Activated naive CD4-positive, alpha-beta T cell treated with anti-CD3 and anti-CD28 coated beads, Interleukin-2, amount 50 U/mL, for 24 hours (primary cell): ENCODE results near the gene ARNT2.

ENCODE experiments used
- H3K27ac Mint-ChIP-seq: one replicate; pipeline ENCODE4 v1.8.0; 2021; ENCODE audit warnings: mild to moderate bottlenecking, mixed read lengths
- H3K27me3 Mint-ChIP-seq: one replicate; pipeline ENCODE4 v1.8.0; 2021; ENCODE audit warnings: mixed read lengths
- H3K36me3 Mint-ChIP-seq: one replicate; pipeline ENCODE4 v1.8.0; 2021; ENCODE audit warnings: mixed read lengths
- H3K4me1 Mint-ChIP-seq: one replicate; pipeline ENCODE4 v1.8.0; 2021; ENCODE audit warnings: mixed read lengths
- H3K4me3 Mint-ChIP-seq: one replicate; pipeline ENCODE4 v1.8.0; 2021; ENCODE audit warnings: mild to moderate bottlenecking, mixed read lengths
- H3K9me3 Mint-ChIP-seq: one replicate; pipeline ENCODE4 v1.8.0; 2021; ENCODE audit warnings: mixed read lengths

Gene ARNT2

DNA sequence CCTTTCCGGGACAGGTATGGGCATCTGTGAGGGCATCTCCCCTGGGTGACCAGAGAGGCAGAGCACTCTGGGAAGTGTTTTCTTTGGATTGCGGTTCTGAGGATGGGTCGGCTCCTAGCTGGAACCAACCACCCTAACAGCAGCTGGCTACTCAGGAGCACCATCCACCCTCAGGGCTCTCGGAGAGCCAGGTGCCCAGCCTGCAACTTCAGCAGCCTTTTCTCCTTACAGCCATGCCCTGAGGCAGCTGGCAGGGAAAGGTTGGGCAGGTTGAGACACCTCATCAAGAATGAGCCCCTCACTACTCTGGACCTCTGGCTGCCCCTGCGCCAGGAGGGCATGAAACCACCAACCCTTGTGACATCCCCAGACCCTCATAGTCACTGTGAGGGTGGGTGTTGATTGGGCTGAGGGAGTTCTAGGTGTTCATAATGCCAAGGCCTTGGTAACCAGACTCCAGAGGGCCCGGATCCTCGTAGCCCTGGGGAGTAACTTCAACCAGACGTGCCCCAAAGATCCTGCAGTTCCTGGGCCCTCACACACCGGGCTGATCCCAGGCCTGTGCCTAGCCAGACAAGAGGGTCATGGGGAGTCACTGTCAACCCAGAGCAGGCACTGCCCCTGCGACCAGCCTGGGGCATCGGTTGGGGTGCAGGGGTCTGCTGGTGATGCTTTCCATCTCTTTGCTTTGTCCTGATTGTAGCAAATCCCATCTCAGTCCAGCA, 176.5 kb downstream of the ARNT2 start:
- Mint-ChIP-seq H3K4me3 (no peak overlapping the region), H3K27ac (no peak overlapping the region), H3K36me3 (no peaks in the 10 kb centered on the region), H3K27me3 (peaks cover 2% of the 10 kb centered on the region), H3K4me1 (no peaks in the 10 kb centered on the region), H3K9me3 (no peaks in the 10 kb centered on the region)

DNA sequence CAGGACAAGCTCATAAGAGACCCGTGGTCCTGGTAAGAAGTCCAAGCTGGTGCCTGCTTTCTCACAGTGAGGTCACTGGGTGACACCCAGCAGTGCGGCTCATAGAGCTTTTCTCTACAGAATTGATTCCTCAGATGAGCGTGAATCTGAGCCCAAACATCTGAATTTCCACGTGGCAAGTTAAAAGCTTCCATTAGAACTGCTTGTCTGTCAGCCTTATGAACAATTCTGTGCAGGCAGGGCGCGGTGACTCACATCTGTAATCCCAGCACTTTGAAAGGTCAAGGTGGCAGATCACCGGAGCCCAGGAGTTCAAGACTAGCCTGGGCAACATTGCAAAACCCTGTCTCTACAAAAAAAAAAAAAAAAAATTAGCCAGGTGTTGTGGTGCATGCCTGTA, 177.8 kb downstream of the ARNT2 start:
- Mint-ChIP-seq H3K36me3 (no peaks in the 10 kb centered on the region), H3K27me3 (peaks cover 2% of the 10 kb centered on the region), H3K4me3 (no peak overlapping the region), H3K4me1 (no peaks in the 10 kb centered on the region), H3K27ac (no peak overlapping the region), H3K9me3 (no peaks in the 10 kb centered on the region)

DNA sequence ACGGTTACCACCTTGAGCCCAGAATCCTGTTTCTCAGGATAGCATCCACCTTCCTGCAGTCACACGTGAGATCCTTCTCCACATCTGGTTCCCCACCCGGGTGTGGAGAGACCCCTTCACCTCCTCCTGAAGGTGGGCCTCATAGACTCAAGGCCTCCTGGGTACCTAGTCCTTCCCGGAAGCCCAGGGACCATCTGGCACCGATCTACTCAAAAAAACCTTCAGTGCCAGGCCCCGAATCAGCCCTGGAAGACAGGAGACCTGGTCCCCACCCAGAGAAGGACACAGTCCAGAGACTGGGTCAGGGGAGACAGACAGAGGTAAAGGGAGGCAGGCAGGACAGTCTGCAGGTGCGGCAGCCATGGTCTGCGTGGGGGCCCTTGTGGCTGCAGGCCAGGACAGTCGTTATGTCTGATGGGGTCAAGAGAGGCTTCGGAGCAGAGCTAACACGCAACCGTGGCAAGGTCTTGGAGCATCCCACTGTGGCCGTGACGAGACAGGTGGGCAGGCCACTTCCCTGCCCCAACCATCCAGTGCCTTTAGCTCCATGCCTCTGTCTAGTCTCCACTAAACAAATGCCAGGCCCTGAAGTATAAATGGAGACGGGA, 178.7 kb downstream of the ARNT2 start:
- Mint-ChIP-seq H3K9me3 (no peaks in the 10 kb centered on the region), H3K4me1 (no peaks in the 10 kb centered on the region), H3K36me3 (no peaks in the 10 kb centered on the region), H3K4me3 (no peak overlapping the region), H3K27me3 (no peaks in the 10 kb centered on the region), H3K27ac (no peak overlapping the region)

DNA sequence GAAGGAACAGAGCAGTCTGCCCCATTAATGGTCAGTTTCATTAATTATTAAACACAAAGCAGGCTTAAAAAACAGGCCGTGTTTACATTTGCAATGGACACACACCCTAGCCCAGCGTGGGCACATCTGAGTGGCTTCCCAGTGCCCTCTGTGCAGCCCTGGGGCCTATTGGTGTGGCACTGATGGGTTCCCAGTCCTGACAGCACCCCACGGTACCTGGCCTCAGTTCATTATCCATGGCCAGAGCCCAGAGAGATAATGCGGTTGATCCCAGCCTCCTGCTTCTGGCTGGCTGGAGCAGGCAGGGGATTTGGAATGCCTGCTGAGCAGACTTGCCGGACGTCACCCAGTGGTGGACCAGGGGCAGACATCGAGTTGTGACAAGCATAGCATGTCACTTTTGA, 180.4 kb downstream of the ARNT2 start:
- Mint-ChIP-seq H3K4me1 (no peaks in the 10 kb centered on the region), H3K27me3 (no peaks in the 10 kb centered on the region), H3K9me3 (no peaks in the 10 kb centered on the region)

DNA sequence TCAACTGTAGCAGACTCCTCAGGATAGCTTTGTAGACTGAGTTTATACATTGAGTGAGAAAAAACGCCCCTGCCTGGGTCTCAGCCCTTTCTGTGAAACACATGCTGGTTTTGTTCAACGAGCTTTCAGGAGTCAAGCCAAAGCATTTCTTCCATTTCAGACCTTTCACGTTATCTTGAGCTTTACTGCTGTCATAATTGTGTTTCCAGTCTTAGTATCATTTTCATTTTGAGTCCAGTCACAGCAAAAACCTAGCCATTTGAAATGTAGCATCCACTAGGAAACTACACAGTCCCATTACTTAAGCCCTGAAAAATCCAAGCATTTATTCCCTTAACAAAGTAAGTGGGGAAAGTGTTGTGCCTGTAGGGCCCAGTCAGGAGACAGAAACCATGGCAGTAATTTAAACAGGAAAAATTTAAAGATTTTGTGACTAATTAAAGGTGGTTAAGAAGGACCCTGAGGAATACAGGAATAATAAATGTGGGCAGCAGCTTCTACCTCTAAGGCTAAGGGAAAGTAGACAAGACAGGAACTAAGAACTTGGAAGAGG, 180.9 kb downstream of the ARNT2 start:
- no peaks in the 10 kb centered on the region for H3K9me3 Mint-ChIP-seq
- no peak overlapping the region for H3K4me3 Mint-ChIP-seq
- no peaks in the 10 kb centered on the region for H3K36me3 Mint-ChIP-seq
- no peaks in the 10 kb centered on the region for H3K4me1 Mint-ChIP-seq
- H3K27ac Mint-ChIP-seq, result no peak overlapping the region
- no peaks in the 10 kb centered on the region for H3K27me3 Mint-ChIP-seq

More for the DNA sequence above, 180.4 kb downstream of the ARNT2 start:
- Mint-ChIP-seq H3K36me3 (no peaks in the 10 kb centered on the region), H3K4me3 (no peak overlapping the region), H3K27ac (no peak overlapping the region)

DNA sequence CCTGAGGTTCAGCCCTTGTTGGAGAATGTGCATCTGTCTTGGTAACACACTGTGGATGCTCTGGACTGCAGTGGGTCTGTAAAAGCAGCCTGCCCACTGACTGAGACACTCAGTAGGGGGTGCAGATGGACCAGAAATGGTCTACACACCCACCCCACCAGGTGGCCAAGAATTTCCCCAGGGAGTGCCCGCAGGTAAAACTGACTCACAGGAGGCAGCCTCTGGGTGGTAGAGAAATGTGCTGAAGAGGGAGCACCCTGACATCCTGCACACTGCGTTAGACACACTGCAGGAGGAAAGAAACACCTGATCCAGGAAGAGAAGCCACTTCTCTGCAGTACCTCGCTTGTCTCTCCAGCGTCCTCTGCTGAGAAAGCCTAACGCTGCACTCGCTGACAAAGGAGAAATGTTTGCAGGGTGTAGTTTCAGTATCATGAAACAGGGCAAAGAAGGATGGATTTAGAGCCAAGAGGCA, 181.4 kb downstream of the ARNT2 start:
- H3K36me3 Mint-ChIP-seq, result no peaks in the 10 kb centered on the region
- no peak overlapping the region for H3K4me3 Mint-ChIP-seq
- no peaks in the 10 kb centered on the region for H3K4me1 Mint-ChIP-seq
- no peaks in the 10 kb centered on the region for H3K9me3 Mint-ChIP-seq
- no peaks in the 10 kb centered on the region for H3K27me3 Mint-ChIP-seq
- H3K27ac Mint-ChIP-seq, result no peak overlapping the region

DNA sequence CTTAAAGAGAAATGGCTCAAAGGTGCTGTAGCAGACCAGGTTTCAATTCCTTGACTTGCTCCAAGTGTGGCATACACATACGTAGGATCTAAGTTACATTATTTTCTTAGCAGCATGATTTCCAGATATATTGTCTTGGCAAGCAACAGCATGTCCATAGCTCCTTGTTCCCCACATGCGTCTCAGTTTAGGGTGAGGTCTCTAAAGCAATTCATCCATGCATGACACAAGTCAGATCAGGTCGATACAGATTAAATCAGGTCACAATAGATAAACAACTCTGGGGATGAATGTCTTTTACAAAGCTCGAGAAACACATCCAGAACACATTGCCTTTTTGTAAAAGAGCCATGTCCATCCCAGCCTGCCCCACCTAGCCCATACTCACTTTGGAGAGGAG, 182.0 kb downstream of the ARNT2 start:
- Mint-ChIP-seq H3K4me3 (no peak overlapping the region), H3K27me3 (no peaks in the 10 kb centered on the region), H3K27ac (no peak overlapping the region), H3K4me1 (no peaks in the 10 kb centered on the region), H3K36me3 (no peaks in the 10 kb centered on the region), H3K9me3 (no peaks in the 10 kb centered on the region)

DNA sequence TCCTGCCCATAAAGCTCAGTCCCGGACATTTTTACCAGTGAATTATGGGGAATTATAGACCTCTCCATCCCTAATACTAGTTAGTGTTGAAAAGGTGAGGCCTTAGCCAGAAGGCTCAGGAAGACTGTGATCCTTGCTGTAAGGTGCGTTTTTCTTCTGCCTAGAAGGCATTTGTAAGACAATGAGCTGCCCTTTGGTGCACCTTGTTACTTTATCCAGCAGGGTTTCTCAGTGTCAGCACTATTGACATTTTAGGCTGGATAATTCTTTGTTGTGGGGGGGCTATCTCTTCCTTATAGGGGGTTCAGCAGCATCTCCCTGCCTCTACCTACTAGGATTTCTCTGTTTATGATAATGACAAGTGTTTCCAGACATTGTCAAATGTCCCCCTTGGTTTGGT, 182.8 kb downstream of the ARNT2 start:
- Mint-ChIP-seq H3K27ac (no peak overlapping the region), H3K9me3 (no peaks in the 10 kb centered on the region), H3K4me3 (no peak overlapping the region), H3K4me1 (no peaks in the 10 kb centered on the region), H3K36me3 (no peaks in the 10 kb centered on the region), H3K27me3 (no peaks in the 10 kb centered on the region)

DNA sequence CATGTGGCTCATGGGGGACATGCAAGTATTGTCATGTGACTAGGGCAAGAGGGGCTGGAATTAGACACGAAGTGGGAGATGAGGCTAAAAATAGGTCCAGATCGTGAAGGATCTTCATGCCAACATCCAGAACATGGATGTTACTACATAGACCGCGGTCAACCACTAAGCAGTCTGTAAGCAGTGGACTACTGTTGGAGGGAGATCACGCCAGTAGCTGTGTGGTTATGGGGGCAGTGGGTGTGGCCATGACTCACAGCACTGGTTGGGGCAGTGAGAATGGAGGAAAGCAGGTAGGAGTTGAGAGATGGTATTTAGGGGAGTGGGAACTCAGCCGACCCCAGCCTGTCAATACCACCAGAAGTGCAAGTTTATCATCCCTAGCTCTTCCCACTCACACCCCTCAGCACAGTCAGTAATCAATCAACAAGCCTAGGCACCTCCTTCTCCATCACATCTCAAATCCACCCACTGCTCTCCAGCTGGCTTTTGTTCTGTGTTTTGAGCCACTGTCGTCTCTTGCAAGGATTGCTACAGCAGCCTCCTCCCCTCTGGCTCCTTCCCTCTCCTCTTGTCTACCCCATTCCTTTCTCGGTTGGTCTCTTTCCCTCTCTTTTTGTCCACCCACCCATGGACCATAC, 183.8 kb downstream of the ARNT2 start:
- no peak overlapping the region for H3K4me3 Mint-ChIP-seq
- H3K4me1 Mint-ChIP-seq, result no peaks in the 10 kb centered on the region
- H3K36me3 Mint-ChIP-seq, result no peaks in the 10 kb centered on the region
- no peaks in the 10 kb centered on the region for H3K27me3 Mint-ChIP-seq
- no peaks in the 10 kb centered on the region for H3K9me3 Mint-ChIP-seq
- H3K27ac Mint-ChIP-seq, result no peak overlapping the region

DNA sequence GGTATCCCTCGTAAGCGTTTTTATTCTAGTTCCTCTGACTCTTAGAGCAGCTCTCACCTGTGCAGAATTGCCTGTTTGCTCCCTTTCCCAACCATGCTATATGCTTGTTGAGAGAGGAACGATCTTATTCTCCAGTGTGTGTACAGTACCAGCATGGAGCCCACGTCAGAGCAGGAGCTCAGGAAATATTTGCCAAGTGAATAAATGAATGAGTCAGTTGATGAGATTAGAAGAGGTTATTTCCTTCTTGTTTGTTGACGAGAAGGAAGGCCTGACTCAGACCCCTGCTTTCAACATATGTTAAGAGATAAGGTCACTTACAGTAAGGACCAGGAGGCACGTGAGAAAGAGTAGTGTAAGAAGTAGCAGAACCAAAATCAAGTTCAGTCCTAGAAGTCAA, 184.6 kb downstream of the ARNT2 start:
- H3K27ac Mint-ChIP-seq, result no peak overlapping the region
- no peaks in the 10 kb centered on the region for H3K27me3 Mint-ChIP-seq
- no peaks in the 10 kb centered on the region for H3K4me1 Mint-ChIP-seq
- H3K36me3 Mint-ChIP-seq, result no peaks in the 10 kb centered on the region
- H3K9me3 Mint-ChIP-seq, result no peaks in the 10 kb centered on the region
- no peak overlapping the region for H3K4me3 Mint-ChIP-seq

DNA sequence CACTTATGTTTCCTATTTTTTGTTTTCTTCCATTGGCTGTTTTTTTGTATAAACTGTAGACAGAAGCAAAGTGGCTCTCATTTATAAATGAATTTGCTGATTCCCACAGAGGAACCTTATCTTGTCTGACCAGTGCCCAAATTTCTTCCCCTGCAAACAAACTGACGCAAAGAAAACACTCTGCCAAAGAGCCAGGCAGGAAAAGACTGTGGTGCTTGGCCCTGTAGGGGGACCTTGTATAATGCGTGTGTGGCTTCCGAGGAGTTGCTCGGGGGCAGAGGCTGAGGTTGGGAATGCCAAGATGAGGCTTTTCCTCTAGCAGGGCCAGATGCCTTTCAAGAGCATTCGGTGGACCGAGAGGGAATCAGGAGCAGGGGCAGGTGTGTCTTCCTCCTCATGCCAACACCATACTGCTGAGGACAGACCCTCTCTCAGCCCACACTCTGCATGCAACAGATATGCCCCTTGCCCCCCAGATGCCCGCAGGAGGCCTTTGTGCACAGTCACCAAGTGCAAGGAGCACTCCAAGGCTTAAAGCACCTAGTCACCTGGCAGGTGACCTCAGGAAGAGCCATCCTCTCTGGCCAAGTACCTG, 186.7 kb downstream of the ARNT2 start:
- no peak overlapping the region for H3K27ac Mint-ChIP-seq
- no peak overlapping the region for H3K4me3 Mint-ChIP-seq
- H3K9me3 Mint-ChIP-seq, result no peaks in the 10 kb centered on the region
- no peaks in the 10 kb centered on the region for H3K36me3 Mint-ChIP-seq
- H3K4me1 Mint-ChIP-seq, result no peaks in the 10 kb centered on the region
- no peaks in the 10 kb centered on the region for H3K27me3 Mint-ChIP-seq

DNA sequence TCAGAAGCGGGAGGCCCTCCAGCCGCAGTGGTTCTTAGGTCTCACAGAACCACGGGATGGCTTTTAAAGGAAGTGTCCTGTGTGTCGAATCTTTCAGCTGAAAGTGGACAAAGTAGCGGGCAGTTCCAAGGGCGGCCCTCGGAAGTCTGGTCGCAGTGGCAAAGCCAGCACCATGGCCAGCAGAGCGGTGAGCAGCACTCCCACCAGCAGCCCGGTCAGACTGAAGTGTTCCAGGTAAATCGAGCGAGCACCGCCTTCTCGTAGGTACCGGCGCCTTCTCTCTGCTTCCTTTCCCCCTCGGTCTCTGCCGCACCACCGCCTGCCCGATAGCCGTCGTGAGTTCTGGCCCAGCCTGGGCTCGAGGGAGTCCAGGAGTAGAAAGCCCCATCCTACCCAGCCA, 187.3 kb downstream of the ARNT2 start:
- H3K27me3 Mint-ChIP-seq, result no peaks in the 10 kb centered on the region
- no peaks in the 10 kb centered on the region for H3K36me3 Mint-ChIP-seq
- no peak overlapping the region for H3K4me3 Mint-ChIP-seq
- H3K27ac Mint-ChIP-seq, result no peak overlapping the region
- H3K9me3 Mint-ChIP-seq, result no peaks in the 10 kb centered on the region
- no peaks in the 10 kb centered on the region for H3K4me1 Mint-ChIP-seq

DNA sequence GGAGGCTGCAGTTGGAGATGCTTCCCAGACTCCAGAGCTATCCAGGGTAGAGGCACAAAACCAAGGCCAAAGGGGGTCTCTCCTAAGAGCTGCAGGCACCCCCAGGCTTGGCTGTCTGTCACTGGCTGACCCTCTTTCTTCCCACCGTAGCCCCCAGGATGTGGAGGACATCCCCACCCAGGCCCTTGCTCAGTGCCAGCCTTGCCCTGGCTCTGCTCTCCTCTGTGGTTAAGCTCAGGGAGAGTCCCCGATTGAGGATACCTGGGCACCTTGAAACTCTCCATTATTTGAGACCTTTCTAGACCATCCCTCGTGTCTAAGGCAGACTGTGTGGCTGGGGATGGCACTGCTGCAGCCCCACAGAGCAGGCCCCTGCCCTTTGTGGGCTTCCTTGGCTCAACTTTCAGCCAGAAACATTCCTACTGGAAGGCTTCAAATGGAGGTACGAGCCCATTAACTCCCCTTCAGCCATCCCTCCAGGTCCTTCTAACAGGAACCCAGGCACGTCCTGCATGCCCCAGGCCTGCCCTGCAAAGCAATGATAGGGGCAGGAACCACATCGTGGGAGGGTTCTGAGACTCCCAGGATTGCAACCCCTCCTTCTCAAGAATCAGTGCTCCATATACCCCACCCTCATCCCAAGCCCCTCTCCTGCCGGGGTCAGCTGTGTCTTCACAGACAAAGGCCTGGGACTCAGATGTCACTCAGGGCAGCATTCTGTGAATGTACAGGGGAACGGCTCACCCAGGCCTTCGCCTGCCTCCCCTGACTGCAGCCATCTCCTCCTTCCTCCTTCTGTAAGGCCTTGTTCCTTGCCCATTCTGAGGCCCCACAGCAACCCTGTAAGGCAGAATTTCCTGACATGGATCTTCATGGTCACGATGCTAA, 188.0 kb downstream of the ARNT2 start:
- Mint-ChIP-seq H3K27me3 (no peaks in the 10 kb centered on the region), H3K4me3 (no peak overlapping the region), H3K9me3 (no peaks in the 10 kb centered on the region), H3K27ac (no peak overlapping the region), H3K4me1 (no peaks in the 10 kb centered on the region), H3K36me3 (no peaks in the 10 kb centered on the region)

DNA sequence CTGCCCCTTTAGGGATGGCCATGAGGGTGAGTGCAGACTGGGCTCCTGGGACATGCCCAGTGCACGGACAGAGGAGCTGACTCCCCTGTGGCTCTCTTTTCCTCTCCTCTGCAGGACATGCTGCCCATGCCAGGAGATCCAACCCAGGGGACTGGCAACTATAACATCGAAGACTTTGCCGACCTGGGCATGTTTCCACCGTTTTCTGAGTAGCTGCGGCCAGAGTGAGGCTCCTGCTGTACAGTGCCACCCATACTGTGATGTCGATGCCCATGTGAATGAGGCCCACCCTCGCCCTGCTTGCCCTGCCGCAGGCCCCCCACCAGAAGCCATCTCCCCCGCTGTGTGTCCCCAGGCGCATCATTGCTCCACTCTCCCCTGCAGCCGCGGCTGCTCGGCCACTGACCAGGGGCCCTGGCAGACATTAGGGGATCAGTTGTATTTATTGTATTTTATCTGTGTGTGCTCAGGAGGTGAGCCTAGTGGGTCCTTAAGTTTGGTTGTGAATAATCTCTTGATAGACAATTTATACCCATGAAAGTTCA, 189.4 kb downstream of the ARNT2 start:
- Mint-ChIP-seq H3K9me3 (no peaks in the 10 kb centered on the region), H3K27ac (no peak overlapping the region), H3K4me3 (no peak overlapping the region), H3K36me3 (no peaks in the 10 kb centered on the region), H3K4me1 (no peaks in the 10 kb centered on the region), H3K27me3 (no peaks in the 10 kb centered on the region)
